Activated naive CD4-positive, alpha-beta T cell treated with Interleukin-2 at 50 U/mL for 16 hours (primary cell): ENCODE data around the gene DGKH.
"Not testable (repeated sequence)": the region's sequence is repeated elsewhere in the genome, so short reads cannot be mapped to it uniquely, and the experiment has no call there.

ENCODE experiments used
- DNase-seq: peaks from one replicate; pipeline ENCODE4 v3.0.0-alpha.2; 2020

DGKH gene

DNA sequence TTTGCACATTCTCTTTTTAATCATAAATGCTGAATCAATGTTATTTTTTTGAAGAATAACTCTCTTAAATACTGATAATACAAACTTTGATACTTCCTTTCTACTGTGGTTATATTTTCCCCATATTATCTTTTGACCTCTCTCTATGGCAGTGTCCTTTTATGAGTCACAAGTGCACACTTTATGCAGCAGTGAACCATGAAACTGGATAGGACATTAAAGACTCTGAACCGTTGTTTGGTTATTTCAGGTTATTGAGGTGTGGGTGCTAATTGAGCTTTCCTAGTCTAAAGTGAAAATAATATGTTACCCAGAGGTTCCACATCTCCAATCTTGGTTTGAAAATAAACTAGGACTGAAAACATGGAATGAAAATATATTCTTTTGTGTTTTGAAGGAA, 71.4 kb downstream of the DGKH start:
- no peak for DNase-seq

DNA sequence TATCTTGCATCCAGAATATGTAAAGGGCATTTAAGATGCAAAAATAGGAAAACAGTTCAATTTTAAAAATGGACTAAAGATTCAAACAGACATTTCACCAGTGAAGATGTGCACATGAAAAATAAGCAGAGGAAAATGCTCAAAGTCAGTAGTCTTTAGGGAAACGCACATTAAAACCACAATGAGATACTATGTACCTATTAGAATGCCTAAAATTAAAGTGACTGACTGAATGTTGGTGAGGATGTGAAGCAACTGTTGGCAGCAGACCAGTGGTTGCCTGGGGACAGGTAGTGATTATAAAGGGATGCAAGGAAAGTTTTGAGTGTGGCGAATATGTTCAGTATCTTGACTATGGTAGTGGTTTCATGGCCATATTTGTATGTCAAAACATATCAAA, 75.2 kb downstream of the DGKH start:
- DNase-seq = no peak

DNA sequence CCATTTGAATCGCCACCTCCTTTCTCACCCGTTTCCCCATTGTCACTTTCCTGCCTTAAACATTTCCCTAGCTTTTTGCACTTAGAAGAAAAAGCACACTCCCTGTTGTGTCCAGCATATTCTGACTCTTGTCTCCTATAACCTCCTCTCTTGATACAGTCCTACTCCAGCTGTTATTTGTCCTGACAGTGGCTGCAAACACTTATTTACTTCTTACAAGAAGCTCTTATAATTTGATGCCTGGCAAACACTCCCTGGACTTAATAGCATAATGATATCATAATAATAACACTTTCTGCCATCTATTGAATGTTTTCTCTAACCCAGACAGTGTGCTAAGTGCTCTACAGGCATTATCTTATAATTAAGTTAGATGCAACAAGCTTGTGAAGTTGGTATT, 76.6 kb downstream of the DGKH start:
- DNase-seq = no peak

GRCh38 chr13:42127047-42127446, 78.6 kb downstream of the DGKH start:
- DNase-seq = no peak

DNA sequence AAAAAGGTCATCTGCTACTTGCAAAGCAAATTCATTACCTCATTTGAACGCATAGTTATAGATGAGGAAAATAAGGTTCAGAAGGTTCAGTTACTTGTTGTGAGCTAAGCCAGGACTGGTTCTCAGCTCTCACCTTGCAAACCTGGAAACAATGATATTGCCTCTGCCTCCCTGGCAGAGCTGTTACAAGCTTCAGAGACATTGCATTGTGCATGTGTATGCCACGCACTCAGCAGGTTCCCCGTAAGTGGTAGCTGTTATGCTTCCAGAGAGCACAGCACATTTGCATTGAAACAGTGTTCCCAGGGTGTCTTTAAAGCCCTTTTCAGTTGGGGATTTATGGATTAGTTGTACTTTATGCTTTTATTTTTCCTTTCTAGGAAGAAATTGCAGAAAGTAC, 80.6 kb downstream of the DGKH start:
- no peak for DNase-seq

DNA sequence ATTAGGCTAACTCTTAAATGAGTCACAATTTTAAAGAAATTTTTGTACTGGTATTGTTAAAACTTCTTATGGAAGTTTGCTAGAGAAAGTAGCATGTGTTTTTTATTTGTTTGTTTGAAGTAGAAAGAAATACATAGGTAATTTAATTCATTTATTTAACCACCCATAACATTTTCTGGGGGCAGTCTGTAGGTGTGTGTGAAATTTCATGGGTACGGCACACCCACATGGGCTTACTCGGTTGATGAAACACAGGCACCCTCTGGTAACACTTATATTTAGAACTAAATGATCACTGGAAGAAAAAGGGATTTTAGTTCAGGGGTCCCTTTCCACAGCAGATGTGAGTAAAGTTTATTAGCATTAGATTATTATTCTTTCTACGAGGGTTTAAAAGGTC, 88.1 kb downstream of the DGKH start:
- DNase-seq = no peak

- DNase-seq = no peak
Observed at GRCh38 chr13:42137856-42138537, 89.5 kb downstream of the DGKH start.

GRCh38 chr13:42140494-42140893, 92.0 kb downstream of the DGKH start:
- DNase-seq = no peak

DNA sequence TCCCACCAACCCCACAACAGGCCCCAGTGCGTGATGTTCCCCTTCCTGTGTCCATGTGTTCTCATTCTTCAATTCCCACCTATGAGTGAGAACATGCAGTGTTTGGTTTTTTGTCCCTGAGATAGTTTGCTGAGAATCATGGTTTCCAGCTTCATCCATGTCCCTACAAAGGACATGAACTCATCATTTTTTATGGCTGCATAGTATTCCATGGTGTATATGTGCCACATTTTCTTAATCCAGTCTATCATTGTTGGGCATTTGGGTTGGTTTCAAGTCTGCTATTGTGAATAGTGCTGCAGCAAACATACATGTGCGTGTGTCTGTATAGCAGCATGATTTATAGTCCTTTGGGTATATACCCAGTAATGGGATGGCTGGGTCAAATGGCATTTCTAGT, 92.6 kb downstream of the DGKH start:
- not testable (repeated sequence) for DNase-seq

DNA sequence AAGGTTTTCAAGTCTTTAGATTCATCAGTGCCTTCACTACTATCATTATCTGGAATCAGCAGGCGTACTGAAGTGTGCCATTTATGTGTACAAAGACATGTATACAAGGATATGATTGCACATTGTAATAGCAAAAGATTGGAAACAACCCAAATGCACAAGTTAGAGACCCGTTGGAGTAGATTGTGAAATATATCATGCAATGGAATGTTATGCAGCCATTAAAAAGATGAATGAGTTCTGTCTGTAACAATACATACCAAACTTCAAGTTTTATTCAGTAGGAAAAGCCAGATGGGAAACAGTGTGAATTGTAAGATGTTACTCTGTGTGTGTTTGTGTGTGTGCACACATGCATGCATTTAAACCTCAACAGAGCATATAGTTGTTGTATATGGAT, 97.9 kb downstream of the DGKH start:
- no peak for DNase-seq

- DNase-seq = no peak
Observed at GRCh38 chr13:42148538-42148937, 100.1 kb downstream of the DGKH start.

DNA sequence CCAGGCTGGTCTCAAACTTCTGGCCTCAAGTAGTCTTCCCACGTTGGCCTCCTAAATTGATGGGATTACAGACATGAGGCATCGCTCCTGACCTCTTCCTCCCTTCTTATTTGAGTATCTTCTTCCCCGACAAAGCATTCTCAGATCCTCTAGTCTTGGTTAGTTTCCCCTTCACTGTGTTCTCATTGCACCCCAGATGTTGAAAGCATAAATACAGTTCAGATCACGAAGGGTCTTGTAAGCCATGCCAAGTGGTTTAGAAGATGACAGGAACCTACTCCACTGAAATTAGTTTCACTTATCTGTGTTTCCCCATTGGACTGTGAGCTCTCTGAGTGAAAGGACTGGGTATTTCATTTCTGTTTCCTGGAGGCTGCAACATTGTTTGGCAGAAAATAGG, 100.7 kb downstream of the DGKH start:
- DNase-seq = no peak

DNA sequence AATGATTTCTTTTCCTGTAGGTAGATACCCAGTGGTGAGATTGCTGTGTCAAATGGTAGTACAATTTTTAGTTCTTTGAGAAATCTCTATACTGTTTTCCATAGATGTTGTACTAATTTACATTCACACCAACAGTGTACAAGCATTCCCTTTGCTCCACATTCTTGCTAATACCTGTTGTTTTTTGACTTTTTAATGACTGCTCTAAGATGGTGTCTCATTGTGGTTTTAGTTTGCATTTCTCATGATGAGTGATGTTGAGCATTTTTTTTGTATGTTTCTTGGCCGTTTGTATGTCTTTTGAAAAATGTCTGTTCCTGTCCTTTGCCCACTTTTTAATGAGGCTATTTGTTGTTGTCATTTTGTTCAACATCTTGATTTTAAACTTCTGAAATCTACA, 103.3 kb downstream of the DGKH start:
- no peak for DNase-seq

DNA sequence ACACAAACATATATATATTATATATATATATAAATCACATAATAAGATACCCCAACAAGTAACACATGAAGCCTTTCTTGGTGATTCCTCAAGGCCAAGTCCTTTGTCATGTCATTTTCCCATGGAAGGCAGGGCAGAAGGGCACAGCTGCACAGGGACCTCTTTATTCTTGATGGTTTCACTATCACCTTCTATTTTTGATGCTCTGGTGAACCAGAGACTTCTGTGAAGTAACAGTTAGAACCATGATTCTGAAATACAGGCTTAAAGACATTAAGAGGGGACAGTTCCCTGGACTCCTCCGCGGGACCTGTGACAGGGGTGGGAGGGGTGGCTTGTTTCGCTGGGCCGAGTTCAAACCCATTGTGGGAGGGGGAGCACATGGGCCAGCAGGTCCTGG, 104.0 kb downstream of the DGKH start:
- no peak for DNase-seq

DNA sequence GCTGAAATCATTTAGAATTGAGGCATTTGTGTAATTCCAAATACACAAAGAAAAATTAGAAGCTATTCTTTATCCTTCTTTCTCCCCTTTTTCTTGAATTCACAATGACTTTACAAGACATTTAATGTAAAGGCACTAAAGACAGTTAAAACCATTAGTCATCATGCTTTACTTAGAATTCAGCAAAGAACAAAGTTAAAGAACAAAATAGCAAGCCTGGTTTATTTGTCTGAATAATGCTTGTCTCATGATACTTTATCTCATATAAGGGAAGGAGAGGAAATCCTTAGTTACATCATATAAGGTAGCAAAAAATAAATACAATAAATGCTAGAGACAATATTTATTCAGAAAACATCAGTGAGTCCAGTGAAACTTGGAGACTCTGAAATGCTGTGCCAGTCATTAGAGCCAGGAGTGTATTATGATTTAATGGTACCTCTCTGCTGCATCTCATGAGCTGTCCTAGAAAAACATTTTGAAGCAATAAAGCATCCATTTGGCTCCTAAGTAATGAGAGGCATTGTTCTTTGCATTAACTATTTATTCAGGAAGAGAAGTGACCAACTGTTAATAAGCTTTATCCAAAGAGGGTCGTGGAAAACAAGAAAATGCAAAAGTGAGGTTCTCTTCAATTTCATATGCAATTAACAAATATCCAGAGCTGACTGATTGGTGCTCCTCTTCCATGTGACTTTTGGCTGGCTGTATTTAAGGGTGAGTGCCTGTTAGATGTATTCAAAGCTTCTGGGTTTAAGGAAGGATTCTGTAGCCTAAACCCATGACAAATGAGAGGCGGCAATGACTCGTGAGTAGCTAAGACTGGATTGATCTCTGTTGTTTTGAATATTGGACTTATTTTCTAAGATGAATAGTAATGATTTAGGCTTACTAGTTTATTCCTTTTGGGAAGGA, 105.0 kb downstream of the DGKH start:
- no peak for DNase-seq

DNA sequence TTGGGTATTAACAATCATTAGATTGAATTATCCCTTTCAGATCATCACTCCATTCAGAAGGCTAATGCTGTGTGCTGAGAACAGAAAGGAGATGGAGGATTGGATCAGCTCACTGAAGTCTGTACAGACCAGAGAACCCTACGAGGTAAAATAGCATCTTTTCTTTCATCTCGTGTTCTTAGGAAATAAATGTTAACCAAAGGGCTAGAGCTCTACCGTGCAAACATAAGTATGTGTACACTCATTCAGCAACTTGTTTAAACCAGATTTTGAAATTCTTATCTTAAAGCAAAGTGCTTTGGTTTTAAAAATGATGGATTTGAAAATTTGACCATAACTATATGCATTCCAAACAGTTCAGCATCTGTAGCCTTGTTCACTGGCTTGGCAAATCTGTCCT, 106.8 kb downstream of the DGKH start:
- no peak for DNase-seq

DNA sequence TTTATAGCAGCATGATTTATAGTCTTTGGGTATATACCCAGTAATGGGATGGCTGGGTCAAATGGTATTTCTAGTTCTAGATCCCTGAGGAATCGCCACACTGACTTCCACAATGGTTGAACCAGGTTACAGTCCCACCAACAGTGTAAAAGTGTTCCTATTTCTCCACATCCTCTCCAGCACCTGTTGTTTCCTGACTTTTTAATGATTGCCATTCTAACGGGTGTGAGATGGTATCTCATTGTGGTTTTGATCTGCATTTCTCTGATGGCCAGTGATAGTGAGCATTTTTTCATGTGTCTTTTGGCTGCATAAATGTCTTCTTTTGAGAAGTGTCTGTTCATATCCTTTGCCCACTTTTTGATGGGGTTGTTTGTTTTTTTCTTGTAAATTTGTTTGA, 114.9 kb downstream of the DGKH start:
- not testable (repeated sequence) for DNase-seq

- not testable (repeated sequence) for DNase-seq
Observed at GRCh38 chr13:42163910-42164309, 115.5 kb downstream of the DGKH start.

DNA sequence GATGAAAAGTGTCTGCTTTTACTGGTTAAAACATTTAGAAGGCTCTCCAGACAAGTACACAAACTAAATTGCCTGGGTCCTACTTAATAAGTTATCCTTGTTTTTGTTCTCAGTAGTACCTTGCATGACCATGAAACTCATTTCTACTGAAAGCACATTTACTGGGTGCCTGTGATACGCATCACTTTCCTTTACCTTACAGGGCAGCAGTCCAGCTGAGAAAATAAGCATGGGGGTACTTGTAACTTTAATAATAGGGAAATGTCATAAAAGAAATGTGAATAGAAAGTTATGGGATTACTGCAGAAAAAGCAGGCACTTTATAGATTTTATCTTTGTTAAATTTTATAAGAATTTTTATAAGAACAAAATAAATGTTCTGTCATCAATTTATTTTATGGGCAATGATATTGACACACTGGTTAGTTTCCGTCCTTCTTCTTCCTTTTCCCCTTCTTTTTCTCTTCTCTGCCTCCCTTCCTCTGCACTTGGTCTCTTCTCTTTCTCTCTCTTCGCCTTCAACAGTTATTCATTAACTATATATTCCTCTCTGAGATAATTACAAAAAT, 116.2 kb downstream of the DGKH start:
- DNase-seq = no peak

GRCh38 chr13:42168496-42168895, 120.0 kb downstream of the DGKH start:
- DNase-seq = no peak

DNA sequence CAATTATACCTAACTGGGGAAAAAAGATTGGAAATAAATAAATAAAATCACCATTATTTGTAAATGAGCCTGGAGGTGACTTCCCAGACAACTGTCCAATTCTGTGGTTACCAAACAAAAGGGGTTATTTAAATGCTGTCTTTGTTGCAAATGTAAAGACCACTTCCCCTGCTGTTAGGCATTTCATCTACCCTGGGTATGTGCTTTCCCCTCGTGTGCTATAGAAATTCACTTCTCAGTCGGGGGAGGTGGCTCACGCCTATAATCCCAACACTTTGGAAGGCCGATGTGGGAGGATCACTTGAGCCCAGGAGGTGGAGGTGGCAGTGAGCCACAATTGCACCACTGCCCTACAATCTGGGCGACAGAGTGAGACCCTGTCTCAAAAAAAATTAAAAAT, 121.6 kb downstream of the DGKH start:
- DNase-seq = no peak

DNA sequence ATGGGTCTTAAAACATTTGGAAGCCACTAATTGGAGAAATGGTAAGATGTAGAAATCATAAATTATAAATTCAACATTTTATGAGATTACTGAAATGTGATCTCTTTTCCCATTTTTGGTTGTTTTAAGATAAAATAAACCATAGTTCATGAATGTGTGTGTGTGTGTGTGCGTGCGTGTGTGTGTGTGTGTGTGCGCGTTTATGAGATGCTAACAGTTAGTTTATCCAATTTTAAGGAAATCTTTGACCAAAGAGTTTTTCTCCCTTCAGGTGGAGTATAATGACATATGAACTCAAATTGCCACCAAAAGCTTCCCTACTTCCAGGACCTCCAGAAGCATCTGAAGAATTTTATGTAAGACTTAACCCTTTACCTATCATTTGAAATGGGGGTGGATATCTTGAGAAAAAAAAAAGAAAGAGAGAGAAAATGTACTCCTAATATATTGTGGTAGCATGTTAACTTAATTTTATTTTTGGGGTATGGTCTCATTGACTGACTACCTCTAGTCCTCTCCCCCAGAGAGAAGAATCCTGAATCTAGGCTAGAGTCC, 125.4 kb downstream of the DGKH start:
- no peak for DNase-seq

DNA sequence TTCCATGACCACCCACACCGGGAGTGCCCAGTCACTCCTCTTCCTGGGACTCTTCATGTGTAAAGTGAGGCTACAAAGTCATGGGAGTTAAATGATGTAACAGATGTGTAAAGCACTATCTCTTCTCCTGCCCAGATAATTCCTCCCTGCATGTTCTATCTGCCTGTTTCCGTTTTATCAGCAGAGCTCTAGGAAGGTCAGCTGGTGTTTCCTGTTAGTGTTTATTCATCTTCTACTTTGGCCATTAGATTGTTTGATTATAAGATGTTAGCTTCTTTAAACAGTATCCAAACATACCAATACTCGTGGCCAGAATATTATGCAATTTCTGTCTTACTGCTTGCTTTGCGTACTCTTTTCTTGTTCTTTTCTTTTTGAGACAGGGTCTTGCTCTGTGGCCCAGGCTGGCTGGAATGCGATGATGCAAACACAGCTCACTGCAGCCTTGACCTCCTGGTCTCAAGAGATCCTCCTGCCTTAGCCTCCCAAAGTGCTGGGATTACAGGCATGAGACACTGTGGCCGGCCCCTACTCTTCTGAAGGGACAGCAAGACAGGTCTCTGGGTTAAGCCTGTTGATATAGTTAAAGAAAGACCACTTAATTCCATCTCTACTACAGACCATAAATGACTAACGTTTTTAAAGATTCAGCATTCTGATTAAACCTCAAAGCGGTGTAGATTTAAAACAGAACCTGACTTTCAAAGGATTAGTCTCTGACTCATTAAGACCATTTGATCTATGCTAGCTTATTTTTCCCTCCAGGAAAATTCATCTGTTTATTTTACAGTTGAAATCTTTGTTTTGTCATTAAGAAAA, 126.1 kb downstream of the DGKH start:
- DNase-seq = no peak
